ENCODE data around the gene DYSF.

Gene DYSF

DNA sequence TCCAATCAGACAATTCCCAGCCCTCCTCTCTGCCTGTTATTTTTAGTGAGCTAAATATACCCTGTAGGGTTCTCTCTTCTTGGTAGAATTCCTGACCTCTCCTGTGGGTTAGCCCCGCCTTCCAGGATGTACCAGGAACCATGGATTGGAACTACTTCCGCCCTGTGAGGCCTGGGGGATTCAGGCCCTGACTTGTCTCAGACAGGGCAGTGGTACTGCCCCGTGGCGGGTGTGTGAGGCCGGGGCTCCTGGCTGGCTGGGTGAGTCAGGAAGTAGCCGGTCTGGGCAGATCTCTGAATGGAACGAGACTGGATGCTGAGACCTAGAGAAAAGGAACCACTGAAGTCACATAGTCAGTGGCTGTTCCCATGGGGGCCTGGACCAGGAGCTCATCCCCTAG lies 50.5 kb downstream of the DYSF start:
- no peak for DNase-seq

DNA sequence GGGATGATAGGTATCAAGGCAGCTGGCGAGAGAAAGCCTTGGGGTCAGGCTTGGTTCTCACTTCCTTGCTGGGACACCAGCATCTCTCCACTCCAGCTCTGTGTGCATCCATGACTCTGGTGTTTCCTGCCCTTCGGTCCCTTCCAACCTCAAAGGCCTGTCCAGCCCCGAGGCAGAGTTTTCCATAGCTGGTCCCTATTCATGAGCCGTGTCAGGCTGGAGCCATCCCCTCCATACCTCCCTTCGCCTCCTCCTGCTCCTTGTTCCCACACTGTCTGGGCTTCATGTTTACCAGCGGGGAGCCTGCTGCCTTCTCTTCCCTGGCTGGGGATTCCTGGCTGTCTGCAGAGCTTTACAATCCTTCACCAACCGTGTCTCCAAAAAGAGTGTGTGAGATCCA lies 51.2 kb downstream of the DYSF start:
- no peak for DNase-seq

DNA sequence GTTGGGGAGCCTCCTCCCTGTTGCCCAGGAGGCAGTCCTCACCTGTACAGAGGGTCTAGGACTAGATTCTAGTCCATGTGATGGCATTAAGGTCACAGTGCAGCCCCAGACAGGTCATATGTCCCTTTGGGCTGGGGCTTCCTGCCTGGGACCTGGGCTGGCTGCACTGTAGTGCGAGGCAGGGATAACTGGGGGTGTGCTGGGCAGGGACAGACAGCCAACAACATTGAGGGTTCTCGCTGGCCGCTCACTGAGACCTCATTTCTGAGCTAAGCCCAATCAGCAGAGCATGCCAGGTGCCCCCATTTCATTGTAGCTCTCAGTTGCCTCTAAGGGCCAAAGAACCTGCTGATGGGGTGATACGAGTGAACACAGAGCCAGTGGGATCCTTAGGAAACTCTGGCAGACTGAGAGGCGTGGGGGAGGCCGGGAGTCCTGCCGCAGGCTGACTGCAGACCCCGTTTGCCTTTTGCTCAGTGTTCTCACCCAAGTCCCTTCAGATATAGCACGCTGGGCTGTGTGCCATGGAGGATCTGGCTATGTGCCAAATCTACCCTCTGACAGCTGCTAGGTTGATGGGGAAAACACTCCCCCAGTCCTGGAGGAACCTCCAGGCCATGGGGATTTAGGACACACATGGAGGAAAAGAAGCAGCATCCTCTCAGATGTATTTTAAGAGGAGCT lies 51.9 kb downstream of the DYSF start:
- peak in 1 of 2 experiments; percentile 39 for DNase-seq

DNA sequence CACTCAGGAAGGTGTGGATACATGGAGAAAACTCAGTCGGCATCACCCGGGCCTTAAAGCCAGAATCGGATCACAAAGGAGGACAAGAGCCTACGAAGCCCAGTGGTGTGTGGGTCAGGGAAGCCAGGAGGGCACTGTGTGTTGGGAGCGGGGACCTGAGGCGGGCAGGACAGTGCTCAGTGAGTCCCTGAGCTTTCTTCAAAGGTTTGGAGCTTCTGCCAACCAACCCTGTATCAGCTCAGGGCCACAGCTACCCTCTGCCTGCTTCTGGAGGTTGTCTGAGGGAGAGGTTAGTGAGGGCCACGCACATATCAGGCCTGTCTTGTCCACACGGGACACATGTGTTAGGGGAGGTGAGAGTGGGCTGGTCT lies 52.4 kb downstream of the DYSF start:
- no peak for DNase-seq

DNA sequence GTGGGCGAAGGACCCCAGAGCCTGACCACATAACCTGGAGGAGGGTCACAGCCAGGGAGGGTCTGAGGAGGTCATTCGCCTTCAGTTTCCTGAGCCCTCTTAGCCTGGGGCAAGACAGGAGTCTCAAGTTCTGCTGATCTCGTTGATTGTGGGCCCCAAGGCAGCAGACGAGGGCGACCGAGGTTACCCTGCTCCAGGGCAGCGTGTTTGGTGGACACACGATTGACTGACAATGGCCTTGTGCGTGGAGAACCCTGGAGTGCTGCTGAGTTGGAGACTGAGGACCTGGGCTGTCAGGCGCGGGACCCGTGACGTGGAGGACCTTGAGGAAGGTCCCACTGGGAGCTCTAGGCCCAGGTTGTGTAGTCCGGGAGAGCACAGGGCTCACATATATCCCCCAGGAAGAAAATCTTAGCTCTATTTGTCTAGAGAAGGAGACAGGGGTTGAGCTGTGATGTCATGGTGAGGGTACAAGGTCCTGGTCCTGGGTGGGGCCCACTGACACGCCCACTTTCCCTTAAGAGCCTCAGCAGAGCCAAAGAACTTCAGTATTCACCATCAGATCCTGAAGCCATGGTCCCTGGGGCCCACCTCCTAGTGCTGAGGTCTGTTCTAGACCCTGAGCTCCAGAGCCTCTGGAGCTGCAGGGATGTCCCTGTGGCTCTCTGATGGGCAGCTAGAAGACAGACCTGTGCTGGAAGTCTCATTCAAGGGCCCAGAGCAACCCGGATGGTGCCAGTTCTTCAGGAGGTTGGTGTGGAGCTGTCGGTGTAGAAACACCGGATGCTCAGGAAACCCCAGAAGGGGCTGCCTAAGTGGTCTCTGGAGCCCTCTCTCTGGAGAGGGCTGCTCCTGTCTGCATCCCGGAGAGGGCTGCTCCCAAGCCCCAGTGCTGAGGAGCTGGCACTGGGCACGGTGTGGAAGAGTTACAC lies 53.1 kb downstream of the DYSF start:
- DNase-seq: no peak

DNA sequence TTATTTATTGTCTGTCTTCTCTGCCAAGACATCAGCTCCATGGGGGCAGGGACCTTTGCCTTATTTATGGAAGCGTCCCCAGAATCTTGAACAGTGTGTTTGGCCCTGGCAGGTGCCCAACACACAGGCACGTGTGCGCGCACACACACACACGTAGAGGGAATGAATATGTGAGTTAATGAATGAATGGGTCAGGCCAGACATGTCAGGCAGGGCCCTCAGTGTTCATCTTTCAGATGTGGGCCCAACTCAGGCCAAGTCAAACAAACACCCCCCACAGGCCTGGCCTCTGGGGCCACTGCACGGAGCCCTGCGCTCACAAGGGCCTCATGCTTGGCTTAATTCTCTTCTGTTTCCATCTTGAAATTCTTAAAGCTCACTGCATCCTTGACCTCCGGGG lies 54.1 kb downstream of the DYSF start:
- no peak for DNase-seq

DNA sequence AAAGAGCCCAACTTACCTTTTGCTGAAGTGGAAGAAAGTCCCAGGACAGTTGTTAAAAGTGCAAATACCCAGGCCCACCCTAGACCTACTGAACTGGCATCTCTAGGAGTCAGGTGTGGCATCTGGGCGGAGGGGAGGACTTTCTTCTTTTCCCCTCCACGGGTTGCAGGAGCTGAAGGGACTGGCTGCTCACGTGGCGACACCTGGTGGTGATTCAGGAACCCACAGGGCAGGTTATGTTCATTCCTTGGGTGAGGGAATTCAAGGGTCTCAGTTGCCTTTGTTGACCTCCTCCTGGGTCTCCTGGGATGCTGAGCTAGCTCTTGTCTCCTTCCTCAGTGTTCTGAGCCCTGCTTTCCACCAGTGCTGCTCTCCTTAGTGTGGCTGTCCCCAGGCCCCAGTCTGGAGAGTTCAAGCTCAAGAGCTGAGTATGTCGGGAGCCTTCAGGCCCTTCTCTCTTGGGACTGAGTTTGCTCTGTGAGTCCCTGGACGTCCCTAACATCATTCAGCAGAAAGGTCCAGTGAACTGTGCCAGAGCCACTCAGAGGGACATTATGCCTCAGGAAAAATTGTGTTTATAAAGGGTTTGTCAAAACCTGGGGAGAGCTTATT lies 56.9 kb downstream of the DYSF start:
- DNase-seq: peak; percentile 25 to 49

DNA sequence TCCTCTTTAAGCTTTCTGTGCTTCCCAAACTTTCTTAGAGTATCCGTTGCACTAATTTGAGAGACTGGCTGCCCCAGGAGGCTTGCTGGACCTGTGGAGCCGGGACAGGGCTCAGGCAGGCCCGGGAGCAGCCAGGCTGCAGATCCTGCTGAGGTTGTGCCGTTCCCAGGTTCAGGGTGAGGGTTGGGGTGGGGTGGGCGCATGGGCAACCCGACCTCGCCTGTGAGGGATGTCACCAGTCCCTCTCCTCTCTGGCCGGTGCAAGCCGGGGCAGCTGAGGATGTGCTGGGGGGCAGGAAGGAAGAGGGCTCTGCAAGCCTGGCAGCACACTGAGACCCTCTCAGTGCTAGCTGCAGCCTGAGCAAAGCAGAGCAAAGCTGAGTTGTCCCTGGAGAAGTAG lies 57.6 kb downstream of the DYSF start:
- no peak for DNase-seq

DNA sequence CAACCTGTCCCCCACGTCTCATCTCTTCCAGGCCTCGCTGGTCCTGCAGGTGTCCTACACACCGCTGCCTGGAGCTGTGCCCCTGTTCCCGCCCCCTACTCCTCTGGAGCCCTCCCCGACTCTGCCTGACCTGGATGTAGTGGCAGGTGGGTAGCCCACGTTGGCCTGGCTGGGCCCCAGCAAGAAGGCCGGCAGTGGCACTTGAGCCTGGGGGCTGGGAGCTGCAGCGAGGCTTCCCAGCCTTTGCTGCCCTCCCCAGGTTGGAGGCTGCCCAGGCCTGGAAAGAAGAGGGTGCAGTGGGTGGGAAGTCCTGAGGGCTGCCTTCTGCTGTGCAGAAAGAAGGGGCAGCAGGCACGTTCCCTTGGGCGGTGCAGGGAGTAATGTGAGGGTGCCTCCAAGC lies 58.4 kb downstream of the DYSF start:
- DNase-seq: no peak

DNA sequence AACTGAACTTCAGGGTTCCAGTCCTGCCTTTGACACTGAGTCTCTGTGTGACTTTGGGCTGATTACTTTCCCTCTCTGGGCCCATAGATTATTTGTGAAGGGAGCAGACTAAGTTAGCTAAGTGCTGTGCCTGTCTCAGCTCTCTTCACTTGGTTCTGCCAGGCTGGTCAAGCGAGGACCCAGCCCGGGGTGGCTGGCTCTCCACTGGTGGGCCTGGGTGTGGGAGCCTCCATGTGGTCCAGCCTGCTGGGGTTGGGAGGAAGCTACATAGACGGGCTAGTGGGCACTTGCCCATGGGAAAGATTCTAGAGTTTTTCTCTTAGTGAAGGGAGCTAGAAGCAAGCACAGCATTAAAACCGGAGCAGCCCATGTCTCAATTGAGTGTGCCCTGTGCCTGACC lies 59.0 kb downstream of the DYSF start:
- DNase-seq: no peak

DNA sequence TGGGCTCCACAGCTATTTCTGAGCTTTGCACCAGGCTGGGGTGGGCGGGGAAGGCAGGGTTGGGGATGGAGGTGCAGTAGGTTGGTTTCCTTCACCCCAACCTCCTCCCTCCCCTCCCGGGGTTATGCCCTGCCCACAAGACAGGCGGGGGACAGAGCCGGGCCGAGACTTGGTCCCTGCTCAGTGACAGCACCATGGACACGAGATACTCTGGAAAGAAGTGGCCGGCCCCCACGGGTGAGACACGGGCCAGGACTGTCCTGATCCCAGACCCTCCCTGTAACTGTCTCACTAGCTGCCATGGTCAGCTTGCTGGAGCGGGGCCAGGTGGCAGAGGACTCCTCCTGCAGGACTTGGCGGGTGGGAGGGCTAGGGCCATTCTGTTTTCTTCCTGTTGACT lies 59.7 kb downstream of the DYSF start:
- no peak for DNase-seq

DNA sequence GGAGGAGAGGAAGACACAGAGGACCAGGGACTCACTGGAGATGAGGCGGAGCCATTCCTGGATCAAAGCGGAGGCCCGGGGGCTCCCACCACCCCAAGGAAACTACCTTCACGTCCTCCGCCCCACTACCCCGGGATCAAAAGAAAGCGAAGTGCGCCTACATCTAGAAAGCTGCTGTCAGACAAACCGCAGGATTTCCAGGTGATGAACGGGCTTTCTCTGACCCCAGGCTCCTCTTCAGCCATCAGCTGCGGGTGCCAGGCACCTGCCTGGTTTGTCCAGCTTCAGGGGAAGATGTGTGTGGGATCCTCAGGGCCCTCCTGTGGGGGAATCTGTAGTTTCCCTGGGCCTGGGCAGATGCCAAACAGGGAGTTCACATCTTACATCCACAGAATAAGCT lies 60.4 kb downstream of the DYSF start:
- no peak for DNase-seq

DNA sequence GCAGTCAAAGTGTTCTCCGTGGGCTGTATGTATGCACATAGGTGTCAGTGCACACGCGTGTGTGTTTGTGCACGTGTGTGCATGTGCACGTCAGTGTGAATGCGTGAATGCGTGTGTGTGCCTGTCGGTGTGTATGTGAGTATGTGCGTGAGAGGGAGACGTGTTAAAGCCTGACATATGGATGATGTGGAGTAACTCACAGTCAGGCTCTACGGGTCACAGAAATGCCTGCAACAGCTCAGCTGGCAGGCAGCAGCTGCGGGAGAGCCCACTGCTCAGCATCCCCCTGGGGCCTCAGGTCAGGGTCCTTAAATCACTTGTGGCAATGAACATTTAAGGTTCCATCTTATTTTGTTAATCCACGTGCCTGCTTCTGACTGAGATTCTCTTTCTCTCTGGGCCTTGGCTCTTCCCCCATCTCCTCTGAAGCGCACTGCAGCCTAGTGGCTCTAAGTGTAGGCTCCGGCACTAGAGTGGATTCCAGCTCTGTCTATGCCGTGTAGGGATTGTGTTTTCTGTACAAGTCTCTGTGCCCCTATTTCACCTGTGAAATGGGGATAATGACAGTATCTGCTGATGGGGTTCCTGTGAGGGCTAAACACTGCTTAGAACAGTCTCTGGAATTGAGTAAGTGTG lies 63.0 kb downstream of the DYSF start:
- DNase-seq: no peak

DNA sequence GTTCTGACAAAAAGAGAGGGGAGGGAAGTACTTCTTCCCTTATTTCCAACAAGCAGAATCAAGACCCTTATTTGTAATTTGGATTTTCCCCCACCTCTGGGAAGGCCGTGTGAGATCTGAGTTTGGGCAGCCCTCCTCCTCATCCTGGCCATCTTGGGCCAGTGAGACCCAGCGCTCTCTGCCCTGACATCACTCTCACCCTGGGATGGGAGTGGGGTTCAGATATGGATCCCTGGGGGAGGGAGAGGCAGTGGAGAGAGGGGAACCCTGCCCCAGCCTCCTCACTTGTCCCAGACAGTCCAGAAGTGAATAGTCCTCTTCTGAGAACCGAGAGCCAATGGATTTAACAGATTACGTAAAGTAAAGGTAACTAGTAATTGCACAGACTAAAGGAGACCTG lies 64.5 kb downstream of the DYSF start:
- DNase-seq: no peak

DNA sequence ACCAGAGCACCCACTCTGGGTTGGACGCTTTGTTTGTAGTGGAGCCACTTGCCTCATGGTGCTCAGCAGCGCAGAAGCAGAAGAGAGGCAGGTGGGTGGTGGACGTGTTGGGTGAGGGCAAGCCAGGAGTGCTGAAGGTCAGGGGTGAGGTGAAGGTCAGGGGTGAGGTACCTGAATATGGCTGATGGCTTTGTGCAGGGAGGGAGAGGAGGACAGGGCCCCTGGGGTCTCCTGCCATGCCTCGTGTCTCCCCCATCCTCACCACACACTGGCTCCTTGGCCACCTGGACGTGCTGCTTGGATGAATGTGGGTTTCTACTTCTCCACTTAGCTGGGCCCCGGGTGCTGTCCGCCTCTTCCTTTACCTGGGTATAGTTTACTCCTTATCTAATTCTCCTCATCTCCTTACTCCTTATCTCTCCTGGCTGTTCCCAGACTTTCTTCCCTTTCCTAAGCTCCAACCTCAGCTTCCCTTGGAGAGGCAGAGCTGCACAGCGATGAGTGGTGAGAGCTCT lies 68.1 kb downstream of the DYSF start:
- DNase-seq: no peak

DNA sequence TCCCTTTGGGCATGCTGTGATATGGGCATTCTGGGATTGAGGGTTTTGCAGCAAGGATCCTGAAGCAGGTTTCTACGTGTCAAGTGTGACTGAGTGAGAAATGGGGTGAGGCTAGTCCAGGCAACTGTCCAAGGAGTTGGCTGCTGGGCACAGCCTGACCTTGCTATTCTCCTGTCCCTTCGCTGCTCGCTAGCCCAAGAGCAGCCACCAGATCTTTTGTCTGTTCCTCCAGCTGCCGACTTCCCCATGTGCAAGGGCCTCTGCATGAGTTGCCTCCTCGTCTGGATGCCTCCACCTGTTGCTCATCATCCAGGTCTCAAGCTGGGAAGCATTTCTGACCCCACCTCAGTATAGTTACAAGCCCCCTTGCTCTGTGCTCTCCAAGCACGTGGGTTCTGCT lies 71.1 kb downstream of the DYSF start:
- no peak for DNase-seq

DNA sequence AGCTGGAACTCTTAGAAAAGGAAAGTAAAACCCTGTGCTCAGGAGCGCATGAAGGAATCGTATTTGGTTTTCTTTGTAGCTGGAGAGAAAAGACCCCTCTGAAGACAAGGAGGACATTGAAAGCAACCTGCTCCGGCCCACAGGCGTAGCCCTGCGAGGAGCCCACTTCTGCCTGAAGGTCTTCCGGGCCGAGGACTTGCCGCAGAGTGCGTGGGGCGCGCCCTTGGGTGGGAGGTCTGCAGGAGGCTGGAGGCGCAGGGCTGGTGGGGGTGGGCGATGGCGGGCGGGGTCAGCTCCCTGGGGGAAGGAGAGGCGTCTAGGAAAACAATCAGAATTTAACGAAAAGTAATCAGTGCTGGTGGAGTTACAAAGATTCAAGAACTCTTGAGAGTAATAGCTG lies 72.8 kb downstream of the DYSF start:
- DNase-seq: no peak

DNA sequence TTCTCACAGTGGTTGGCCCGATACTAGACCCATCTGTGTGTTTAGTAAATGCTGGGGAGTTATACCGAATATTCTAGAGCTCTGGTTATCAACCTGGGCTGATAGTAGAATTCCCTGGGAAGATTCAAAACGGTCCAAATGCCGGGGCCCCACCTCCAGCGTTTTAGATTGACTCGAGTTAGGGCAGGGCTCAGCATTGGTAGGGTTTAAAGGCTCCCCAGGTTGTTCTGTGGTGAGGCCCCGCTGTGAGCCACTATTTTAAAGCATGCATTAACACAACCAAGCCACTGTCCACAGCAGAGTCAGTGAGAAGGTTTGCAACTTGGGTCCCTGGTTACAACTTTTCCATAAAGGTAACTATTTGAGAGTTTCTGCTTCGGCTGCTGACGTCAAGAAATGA lies 73.6 kb downstream of the DYSF start:
- no peak for DNase-seq

DNA sequence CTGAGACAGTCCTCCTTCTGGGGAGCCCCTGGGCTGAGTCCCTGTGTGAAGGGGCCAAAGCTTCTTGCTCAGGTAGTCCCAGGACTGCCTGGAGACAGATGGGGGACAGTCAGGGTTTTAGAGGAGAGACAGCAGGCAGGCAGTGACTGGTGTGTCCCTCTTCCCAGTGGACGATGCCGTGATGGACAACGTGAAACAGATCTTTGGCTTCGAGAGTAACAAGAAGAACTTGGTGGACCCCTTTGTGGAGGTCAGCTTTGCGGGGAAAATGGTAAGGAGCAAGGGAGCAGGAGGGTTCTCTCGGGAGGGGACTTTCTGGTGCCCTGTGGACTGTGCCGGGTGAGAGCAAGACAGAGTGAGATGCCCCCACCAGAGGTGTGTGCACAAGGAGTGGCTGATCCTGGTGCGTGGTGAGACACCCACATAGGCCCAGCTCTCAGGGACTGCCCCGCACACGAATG lies 74.8 kb downstream of the DYSF start:
- no peak for DNase-seq

DNA sequence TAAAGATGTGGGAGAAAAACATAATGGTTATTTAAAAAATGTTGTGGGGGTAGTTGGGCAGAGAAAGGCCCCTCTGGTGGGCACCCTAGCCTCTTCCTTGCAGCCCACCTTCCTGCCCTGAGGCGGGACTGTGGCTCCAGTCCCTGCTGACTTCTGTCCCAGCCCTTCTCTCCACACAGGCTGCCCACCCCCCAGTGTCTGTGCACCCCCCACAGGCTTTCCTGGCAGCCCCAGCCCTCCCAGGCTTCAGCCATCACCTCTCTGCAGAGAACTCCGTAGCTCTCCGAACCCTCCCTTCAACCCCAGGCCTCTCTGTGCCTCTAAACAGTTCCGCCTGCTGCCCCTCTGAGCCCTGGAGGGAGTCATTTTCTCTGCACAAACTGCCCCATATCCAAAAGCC lies 75.4 kb downstream of the DYSF start:
- no peak for DNase-seq

DNA sequence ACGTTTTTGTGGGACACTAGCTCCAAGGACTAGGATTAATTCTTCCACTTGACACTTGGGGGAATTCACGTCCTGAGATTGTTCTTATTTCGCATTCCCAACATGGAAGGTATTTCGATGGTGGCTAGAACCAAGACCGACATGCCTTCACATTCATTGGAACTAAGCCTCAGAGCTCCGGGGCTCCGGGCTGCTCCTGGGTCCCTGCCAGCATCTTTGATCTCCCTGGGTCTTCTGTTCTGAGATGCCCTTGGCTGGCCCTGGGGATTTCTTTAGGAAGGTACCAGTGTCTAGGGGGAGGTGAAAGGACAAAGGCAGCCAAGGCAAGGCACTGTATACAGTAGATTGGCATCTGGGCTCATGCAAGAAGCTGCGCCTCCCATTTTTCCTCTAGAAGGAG lies 76.8 kb downstream of the DYSF start:
- DNase-seq: no peak

DNA sequence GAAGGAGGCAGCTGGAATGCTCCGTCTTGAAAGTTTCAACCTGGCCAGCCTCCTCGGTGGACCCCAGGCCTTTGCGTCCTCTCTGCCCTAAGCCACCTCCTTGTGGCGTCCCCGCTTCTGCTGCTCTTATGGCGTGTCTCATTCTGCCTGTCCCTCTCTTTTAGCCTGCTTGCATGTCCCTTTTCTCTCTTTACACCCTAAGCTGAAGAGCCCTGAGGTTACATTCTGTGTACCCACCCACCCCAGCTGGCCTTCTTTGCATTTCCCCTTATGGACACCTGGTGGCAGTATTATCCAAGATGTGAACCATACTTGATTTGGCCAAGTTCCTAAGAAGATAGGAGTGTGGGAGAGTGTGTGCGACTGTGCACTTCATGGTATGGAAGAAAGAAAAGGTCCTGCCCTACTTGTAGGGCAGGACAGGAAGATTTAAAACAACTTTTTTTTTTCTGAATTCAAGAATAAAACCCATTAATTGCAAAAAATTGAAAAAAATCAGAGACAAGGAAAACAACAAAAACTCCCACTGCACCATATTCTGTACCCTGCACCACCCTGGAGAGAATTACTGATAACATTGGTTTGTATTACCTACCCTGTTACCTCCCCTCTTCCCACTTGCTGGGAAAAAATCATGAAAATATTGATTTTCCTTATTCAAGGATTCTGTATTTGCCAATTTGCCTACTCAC lies 77.4 kb downstream of the DYSF start:
- DNase-seq: peak in 1 of 2 experiments; percentile 21
